ENCODE measurements around the gene TNFRSF17. TPM values are rescaled to one million over a fixed set of nuclear protein-coding genes. Genes with fewer than 3 reads are reported as not detected.
A peak's percentile ranks its signal among the peaks of the same experiment; 100 is the strongest.

TNFRSF17 gene
- total and polyA plus RNA-seq, 9 of the 15 experiments (the other 6 are each of a cell fraction or from before 2014, with no cell fraction given) = not detected

GRCh38 chr16:11977376-11978041, 12.5 kb downstream of the TNFRSF17 start (continued):
- TF ChIP-seq BMI1 (IDR thresholded peaks at IDR 0.05; ENCODE audit: low read length) = no peak
- TF ChIP-seq SIX5 (IDR thresholded peaks at IDR 0.05; ENCODE audit: borderline replicate concordance in 1 of 2, insufficient read depth in 1 of 2, low read depth in 1 of 2, low read length in 2 of 2) = no peak
- TF ChIP-seq SMAD1 (IDR thresholded peaks at IDR 0.05; ENCODE audit: low read depth, low read length, partially characterized antibody) = no peak
- TF ChIP-seq TFAP4 (CRISPR knock-in tag; IDR thresholded peaks at IDR 0.05; ENCODE audit: borderline replicate concordance) = 0 out of 2 replicates have a peak, but pooled peaks have one; percentile 21
- TF ChIP-seq TAL1 (IDR thresholded peaks at IDR 0.05) = no peak
- TF ChIP-seq TFAM (CRISPR knock-in tag; conservative IDR thresholded peaks at IDR 0.05) = no peak
- no peak for TF ChIP-seq SAFB (IDR thresholded peaks at IDR 0.05; ENCODE audit: borderline replicate concordance, low read depth, low read length)
- TF ChIP-seq ZNF778 (CRISPR knock-in tag; IDR thresholded peaks at IDR 0.05) = no peak
- no peak for TF ChIP-seq ZKSCAN3 (CRISPR knock-in tag; IDR thresholded peaks at IDR 0.05)
- no peak for TF ChIP-seq CREB3 (tag; conservative IDR thresholded peaks at IDR 0.05; ENCODE audit: low read depth)
- no peak for TF ChIP-seq ATF6 (CRISPR knock-in tag; IDR thresholded peaks at IDR 0.05)
- no peak for TF ChIP-seq CBX2 (IDR thresholded peaks at IDR 0.05; ENCODE audit: insufficient read depth, low read length, poor library complexity, severe bottlenecking)
- TF ChIP-seq CEBPB (tag; IDR thresholded peaks at IDR 0.05) = no peak
- no peak for TF ChIP-seq JUN (IDR thresholded peaks at IDR 0.05; ENCODE audit: borderline replicate concordance, low read depth, low read length)
- TF ChIP-seq JUN (CRISPR knock-in tag; IDR thresholded peaks at IDR 0.05; ENCODE audit: borderline replicate concordance) = no peak
- TF ChIP-seq SLC30A9 (CRISPR knock-in tag; IDR thresholded peaks at IDR 0.05) = no peak
- 0 out of 4 replicates have a peak, but pooled peaks of 1 of the 2 experiments have one; percentile 11 for TF ChIP-seq MLLT1 (IDR thresholded peaks at IDR 0.05)
- no peak for TF ChIP-seq CCAR2 (IDR thresholded peaks at IDR 0.05; ENCODE audit: low read depth, low read length)
- no peak for TF ChIP-seq NR2C1 (IDR thresholded peaks at IDR 0.05)
- TF ChIP-seq NR2C1 (tag; IDR thresholded peaks at IDR 0.05) = no peak
- no peak for TF ChIP-seq PHB (CRISPR knock-in tag; IDR thresholded peaks at IDR 0.05)
- TF ChIP-seq HMG20B (CRISPR knock-in tag; IDR thresholded peaks at IDR 0.05) = no peak
- TF ChIP-seq SOX6 (IDR thresholded peaks at IDR 0.05) = no peak
- TF ChIP-seq HMBOX1 (IDR thresholded peaks at IDR 0.05) = no peak

Measured in K562 (cell line).